GM23248 (cell line): Measurements from ENCODE around the gene SAPCD2.

Source experiments
- EZH2 ChIP-seq: fragments of 200-600 bp; sonication (generic); IDR thresholded peaks from 2 replicates; pipeline ENCODE4 v1.6.1; 2018; ENCODE audit warnings: antibody characterized with exemption, mild to moderate bottlenecking; ENCODE audit not compliant: insufficient read depth, poor library complexity, severe bottlenecking
- EZH2phosphoT487 ChIP-seq: fragments of 200-600 bp; sonication (generic); IDR thresholded peaks from 2 replicates; pipeline ENCODE4 v1.6.1; 2018; ENCODE audit warnings: antibody characterized with exemption, moderate library complexity, mild to moderate bottlenecking, low read depth; ENCODE audit not compliant: insufficient read depth

DNA sequence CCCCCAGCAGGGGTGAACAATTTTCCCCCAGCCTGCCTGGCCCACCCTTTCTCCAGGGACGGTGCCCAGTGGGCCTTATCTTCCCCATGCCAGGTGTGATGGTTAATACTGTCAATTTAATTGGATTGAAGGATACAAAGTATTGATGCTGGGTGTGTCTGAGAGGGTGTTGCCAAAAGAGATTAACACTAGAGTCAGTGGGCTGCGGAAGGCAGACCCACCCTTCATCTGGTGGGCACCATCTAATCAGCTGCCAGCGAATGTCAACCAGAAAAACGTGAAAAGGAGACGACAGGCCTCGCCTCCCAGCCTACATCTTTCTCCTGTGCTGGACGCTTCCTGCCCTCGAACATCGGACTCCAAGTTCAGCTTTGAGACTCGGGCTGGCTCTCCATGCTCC lies 32.9 kb downstream of the SAPCD2 start:
- no peak for TF ChIP-seq EZH2phosphoT487
- no peak for TF ChIP-seq EZH2
